Measurements from ENCODE around the gene HECW1.

DNA sequence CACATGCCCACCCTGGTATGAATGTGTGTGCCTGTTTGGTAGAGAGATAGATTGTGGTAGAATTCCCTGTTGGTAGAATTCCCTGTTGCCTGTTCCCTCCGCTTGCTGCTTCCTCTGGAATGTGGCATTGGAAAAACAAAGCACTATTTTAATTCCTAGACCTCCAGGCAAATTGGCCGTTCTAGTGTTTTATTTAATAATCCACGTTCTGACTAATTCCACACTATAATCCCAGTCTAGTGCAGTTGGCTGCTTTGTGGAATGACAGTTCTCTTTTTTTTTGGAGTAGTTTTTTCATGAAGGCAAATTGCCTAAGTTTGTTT is 2.0 kb downstream of the HECW1 start:
- TF ChIP-seq CREB1 (IDR thresholded peaks at IDR 0.05; ENCODE audit: low read depth) (no peak), MAX (IDR thresholded peaks at IDR 0.05) (no peak), TCF12 (IDR thresholded peaks at IDR 0.05; ENCODE audit: low read depth) (no peak), FOXM1 (IDR thresholded peaks at IDR 0.05; ENCODE audit: borderline replicate concordance, low read depth) (no peak), NFIC (IDR thresholded peaks at IDR 0.05) (no peak), TEAD4 (IDR thresholded peaks at IDR 0.05) (no peak), RAD21 (IDR thresholded peaks at IDR 0.05; ENCODE audit: low read depth) (no peak), EGR1 (IDR thresholded peaks at IDR 0.05) (no peak), ZBTB7A (IDR thresholded peaks at IDR 0.05; ENCODE audit: low read depth) (no peak), EP300 (IDR thresholded peaks at IDR 0.05; ENCODE audit: borderline replicate concordance) (no peak)
- TF ChIP-seq, protein P1, sequence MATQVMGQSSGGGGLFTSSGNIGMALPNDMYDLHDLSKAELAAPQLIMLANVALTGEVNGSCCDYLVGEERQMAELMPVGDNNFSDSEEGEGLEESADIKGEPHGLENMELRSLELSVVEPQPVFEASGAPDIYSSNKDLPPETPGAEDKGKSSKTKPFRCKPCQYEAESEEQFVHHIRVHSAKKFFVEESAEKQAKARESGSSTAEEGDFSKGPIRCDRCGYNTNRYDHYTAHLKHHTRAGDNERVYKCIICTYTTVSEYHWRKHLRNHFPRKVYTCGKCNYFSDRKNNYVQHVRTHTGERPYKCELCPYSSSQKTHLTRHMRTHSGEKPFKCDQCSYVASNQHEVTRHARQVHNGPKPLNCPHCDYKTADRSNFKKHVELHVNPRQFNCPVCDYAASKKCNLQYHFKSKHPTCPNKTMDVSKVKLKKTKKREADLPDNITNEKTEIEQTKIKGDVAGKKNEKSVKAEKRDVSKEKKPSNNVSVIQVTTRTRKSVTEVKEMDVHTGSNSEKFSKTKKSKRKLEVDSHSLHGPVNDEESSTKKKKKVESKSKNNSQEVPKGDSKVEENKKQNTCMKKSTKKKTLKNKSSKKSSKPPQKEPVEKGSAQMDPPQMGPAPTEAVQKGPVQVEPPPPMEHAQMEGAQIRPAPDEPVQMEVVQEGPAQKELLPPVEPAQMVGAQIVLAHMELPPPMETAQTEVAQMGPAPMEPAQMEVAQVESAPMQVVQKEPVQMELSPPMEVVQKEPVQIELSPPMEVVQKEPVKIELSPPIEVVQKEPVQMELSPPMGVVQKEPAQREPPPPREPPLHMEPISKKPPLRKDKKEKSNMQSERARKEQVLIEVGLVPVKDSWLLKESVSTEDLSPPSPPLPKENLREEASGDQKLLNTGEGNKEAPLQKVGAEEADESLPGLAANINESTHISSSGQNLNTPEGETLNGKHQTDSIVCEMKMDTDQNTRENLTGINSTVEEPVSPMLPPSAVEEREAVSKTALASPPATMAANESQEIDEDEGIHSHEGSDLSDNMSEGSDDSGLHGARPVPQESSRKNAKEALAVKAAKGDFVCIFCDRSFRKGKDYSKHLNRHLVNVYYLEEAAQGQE (IDR thresholded peaks at IDR 0.05; ENCODE audit: low read depth), result no peak
- TF ChIP-seq, protein P2, sequence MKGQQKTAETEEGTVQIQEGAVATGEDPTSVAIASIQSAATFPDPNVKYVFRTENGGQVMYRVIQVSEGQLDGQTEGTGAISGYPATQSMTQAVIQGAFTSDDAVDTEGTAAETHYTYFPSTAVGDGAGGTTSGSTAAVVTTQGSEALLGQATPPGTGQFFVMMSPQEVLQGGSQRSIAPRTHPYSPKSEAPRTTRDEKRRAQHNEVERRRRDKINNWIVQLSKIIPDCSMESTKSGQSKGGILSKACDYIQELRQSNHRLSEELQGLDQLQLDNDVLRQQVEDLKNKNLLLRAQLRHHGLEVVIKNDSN (IDR thresholded peaks at IDR 0.05), result no peak
